Glutamatergic neuron (in vitro differentiated cells): ENCODE measurements around the gene CD84. TPM values are rescaled to one million over a fixed set of nuclear protein-coding genes. Genes with fewer than 3 reads are reported as not detected.

Experiments
- DNase-seq: peaks from one replicate; pipeline ENCODE4 v3.0.0; 2022
- H3K27ac Mint-ChIP-seq: one replicate; pipeline ENCODE4 v1.8.0; 2020; ENCODE audit warnings: mild to moderate bottlenecking, mixed read lengths, inconsistent platforms; ENCODE audit not compliant: unreplicated experiment
- H3K27me3 Mint-ChIP-seq: one replicate; pipeline ENCODE4 v1.8.0; 2020; ENCODE audit warnings: mild to moderate bottlenecking, moderate library complexity, mixed read lengths, inconsistent platforms; ENCODE audit not compliant: unreplicated experiment
- H3K36me3 Mint-ChIP-seq: one replicate; pipeline ENCODE4 v1.8.0; 2020; ENCODE audit warnings: mild to moderate bottlenecking, mixed read lengths, inconsistent platforms; ENCODE audit not compliant: unreplicated experiment
- H3K4me1 Mint-ChIP-seq: one replicate; pipeline ENCODE4 v1.8.0; 2020; ENCODE audit warnings: mild to moderate bottlenecking, low read depth, mixed read lengths, inconsistent platforms; ENCODE audit not compliant: unreplicated experiment
- H3K4me3 Mint-ChIP-seq: one replicate; pipeline ENCODE4 v1.8.0; 2020; ENCODE audit warnings: mild to moderate bottlenecking, mixed read lengths, inconsistent platforms; ENCODE audit not compliant: unreplicated experiment
- H3K9me3 Mint-ChIP-seq: one replicate; pipeline ENCODE4 v1.8.0; 2020; ENCODE audit warnings: mild to moderate bottlenecking, moderate library complexity, mixed read lengths, inconsistent platforms; ENCODE audit not compliant: unreplicated experiment
- CTCF ChIP-seq: fragments of 200-600 bp; sonication (generic); IDR thresholded peaks from one replicate; pipeline ENCODE4 v1.5.0; 2021; ENCODE audit not compliant: partially characterized antibody, unreplicated experiment
- total RNA-seq: library from RNA; stranded (reverse); fragmentation: NEBNext Ultra II Directional; extraction: Animal tissue kit (Norgen Biotek cat#: 25700); gene quantifications from one replicate; pipeline ENCODE4 v1.2.1, GENCODE V29; 2021; ENCODE audit not compliant: unreplicated experiment

Gene CD84
- total RNA-seq, 1 donor from 2014 or later, result not detected

- peaks cover 6% of the 10 kb centered on the region for H3K4me1 Mint-ChIP-seq
- no peak for DNase-seq
- TF ChIP-seq CTCF, result no peak
- H3K27me3 Mint-ChIP-seq, result no peaks in the 10 kb centered on the region
- H3K9me3 Mint-ChIP-seq, result no peaks in the 10 kb centered on the region
- no peaks in the 10 kb centered on the region for H3K36me3 Mint-ChIP-seq
- no peak overlapping the region for H3K27ac Mint-ChIP-seq
- H3K4me3 Mint-ChIP-seq, result no peak overlapping the region
Observed at GRCh38 chr1:160492617-160493016, 86.7 kb downstream of the CD84 start.

- no peaks in the 10 kb centered on the region for H3K36me3 Mint-ChIP-seq
- H3K27ac Mint-ChIP-seq, result no peak overlapping the region
- no peaks in the 10 kb centered on the region for H3K9me3 Mint-ChIP-seq
- no peaks in the 10 kb centered on the region for H3K27me3 Mint-ChIP-seq
- H3K4me1 Mint-ChIP-seq, result peaks cover 6% of the 10 kb centered on the region
- no peak for TF ChIP-seq CTCF
- DNase-seq, result no peak
- H3K4me3 Mint-ChIP-seq, result no peak overlapping the region
Observed at GRCh38 chr1:160491981-160492380, 87.3 kb downstream of the CD84 start.

Other genes starting within 250 kb of the CD84 start
- gene COPA, start 236.2 kb downstream of the CD84 start, total RNA-seq, result 263 TPM
- 121 TPM for gene NCSTN, start 236.1 kb downstream of the CD84 start, total RNA-seq
- 1,198 TPM for gene NHLH1, start 212.4 kb downstream of the CD84 start, total RNA-seq
- 79.4 TPM for gene VANGL2, start 178.9 kb downstream of the CD84 start, total RNA-seq
- not detected for gene SLAMF6, start 56.2 kb downstream of the CD84 start, total RNA-seq
- not detected for gene SLAMF1, start 67.5 kb upstream of the CD84 start, total RNA-seq
- not detected for gene CD48, start 132.3 kb upstream of the CD84 start, total RNA-seq
- not detected for gene SLAMF7, start 159.8 kb upstream of the CD84 start, total RNA-seq
- not detected for gene LY9, start 216.7 kb upstream of the CD84 start, total RNA-seq